Activated B cell treated with CpG ODN at 0.5 μM for 24 hours (primary cell): ENCODE measurements around the gene SMIM15. TPM values are rescaled to one million over a fixed set of nuclear protein-coding genes. Genes with fewer than 3 reads are reported as not detected.

Experiments
- ATAC-seq: fragments of 200-7000 bp; cut with Tn5 transposase; one replicate; pipeline ENCODE4 v1.10.0; 2021; ENCODE audit warnings: low read depth, mild to moderate bottlenecking, moderate library complexity
- CTCF ChIA-PET: fragments of 350-600 bp; sonication (Branson Sonifier 250); formaldehyde crosslinking; loops from one replicate; lab custom pipeline; 2021; ENCODE audit warnings: antibody characterized with exemption; lab: Charles Lee
- POLR2A ChIA-PET: fragments of 350-600 bp; sonication (Branson Sonifier 250); formaldehyde crosslinking; loops from one replicate; lab custom pipeline; 2021; ENCODE audit warnings: antibody characterized with exemption; lab: Charles Lee
- DNase-seq: peaks from one replicate; pipeline ENCODE4 v3.0.0; 2022
- H3K27ac Mint-ChIP-seq: one replicate; pipeline ENCODE4 v1.8.0; 2020; ENCODE audit warnings: mixed read lengths
- H3K27me3 Mint-ChIP-seq: one replicate; pipeline ENCODE4 v1.8.0; 2021; ENCODE audit warnings: mixed read lengths
- H3K36me3 Mint-ChIP-seq: one replicate; pipeline ENCODE4 v1.8.0; 2021; ENCODE audit warnings: low read depth, mixed read lengths
- H3K4me1 Mint-ChIP-seq: one replicate; pipeline ENCODE4 v1.8.0; 2021; ENCODE audit warnings: mixed read lengths
- H3K4me3 Mint-ChIP-seq: one replicate; pipeline ENCODE4 v1.8.0; 2020; ENCODE audit warnings: mild to moderate bottlenecking, mixed read lengths
- H3K9me3 Mint-ChIP-seq: one replicate; pipeline ENCODE4 v1.8.0; 2020; ENCODE audit warnings: mixed read lengths
- CTCF ChIP-seq: fragments of 200-600 bp; IDR thresholded peaks from one replicate; pipeline ENCODE4 v1.8.0; 2022; ENCODE audit warnings: antibody characterized with exemption, mild to moderate bottlenecking
- intact Hi-C: fragments of 100-400 bp; cut with micrococcal nuclease; formaldehyde crosslinking; loops from one replicate; pipeline ENCODE4 v1.15.1; 2024
- total RNA-seq: library from RNA; stranded (reverse); gene quantifications from 2 replicates; pipeline ENCODE4 v1.2.3, GENCODE V29; 2022

SMIM15 gene
- total RNA-seq, 1 donor from 2014 or later: 35.7 TPM

- intact Hi-C loops: no loop called here
- no peak for TF ChIP-seq CTCF
- no peak overlapping the region for H3K27ac Mint-ChIP-seq
- ChIA-PET CTCF (no interaction called here), POLR2A (no interaction called here)
- H3K4me3 Mint-ChIP-seq: no peak overlapping the region
- DNase-seq: no peak
- no peak for ATAC-seq
- no peaks in the 10 kb centered on the region for H3K27me3 Mint-ChIP-seq
- H3K36me3 Mint-ChIP-seq: no peaks in the 10 kb centered on the region
- no peaks in the 10 kb centered on the region for H3K4me1 Mint-ChIP-seq
- H3K9me3 Mint-ChIP-seq: no peaks in the 10 kb centered on the region
These were observed 22.3 kb downstream of the SMIM15 start for GRCh38 chr5:61139931-61140330.

GRCh38 chr5:61139094-61139873 lies 23.0 kb downstream of the SMIM15 start:
- H3K9me3 Mint-ChIP-seq: no peaks in the 10 kb centered on the region
- TF ChIP-seq CTCF: no peak
- intact Hi-C loops: no loop called here
- no peak overlapping the region for H3K4me3 Mint-ChIP-seq
- ATAC-seq: no peak
- H3K36me3 Mint-ChIP-seq: no peaks in the 10 kb centered on the region
- H3K27me3 Mint-ChIP-seq: no peaks in the 10 kb centered on the region
- H3K4me1 Mint-ChIP-seq: no peaks in the 10 kb centered on the region
- DNase-seq: no peak
- CTCF ChIA-PET: interaction anchor here (1.1 kb wide), 1 partner anchor 27 kb away, joined by 3 read pairs; no protein-coding TSS in a partner anchor
- POLR2A ChIA-PET: no interaction called here
- H3K27ac Mint-ChIP-seq: no peak overlapping the region

- DNase-seq (no peak), ATAC-seq (no peak)
- Mint-ChIP-seq H3K4me1 (no peaks in the 10 kb centered on the region), H3K9me3 (no peaks in the 10 kb centered on the region), H3K27me3 (no peaks in the 10 kb centered on the region), H3K4me3 (no peak overlapping the region), H3K27ac (no peak overlapping the region), H3K36me3 (no peaks in the 10 kb centered on the region)
- ChIA-PET POLR2A (no interaction called here), CTCF (no interaction called here)
- intact Hi-C loops: no loop called here
- TF ChIP-seq CTCF: no peak
These were observed 24.4 kb downstream of the SMIM15 start for GRCh38 chr5:61137835-61138234.

GRCh38 chr5:61132559-61132958 lies 29.7 kb downstream of the SMIM15 start:
- no peaks in the 10 kb centered on the region for H3K9me3 Mint-ChIP-seq

GRCh38 chr5:61130289-61130688 lies 32.0 kb downstream of the SMIM15 start:
- TF ChIP-seq CTCF: no peak
- Mint-ChIP-seq H3K4me1 (no peaks in the 10 kb centered on the region), H3K36me3 (peaks cover 3% of the 10 kb centered on the region), H3K27me3 (no peaks in the 10 kb centered on the region), H3K4me3 (no peak overlapping the region), H3K9me3 (no peaks in the 10 kb centered on the region), H3K27ac (no peak overlapping the region)
- POLR2A ChIA-PET: no interaction called here
- ATAC-seq: no peak
- DNase-seq: no peak
- CTCF ChIA-PET: no interaction called here
- intact Hi-C loops: no loop called here

More at GRCh38 chr5:61132559-61132958, 29.7 kb downstream of the SMIM15 start:
- Mint-ChIP-seq H3K36me3 (no peaks in the 10 kb centered on the region), H3K4me3 (no peak overlapping the region), H3K27ac (no peak overlapping the region), H3K27me3 (no peaks in the 10 kb centered on the region), H3K4me1 (no peaks in the 10 kb centered on the region)
- POLR2A ChIA-PET: no interaction called here
- intact Hi-C loops: no loop called here
- no peak for DNase-seq
- ATAC-seq: no peak
- TF ChIP-seq CTCF: no peak
- CTCF ChIA-PET: no interaction called here
